GM18907 (cell line): ENCODE data around the gene PGA4.
"Not testable (repeated sequence)": the region's sequence is repeated elsewhere in the genome, so short reads cannot be mapped to it uniquely, and the experiment has no call there.

Experiments
- ATAC-seq: cut with Tn5 transposase; IDR thresholded peaks from one replicate; pipeline ENCODE4 v1.9.1; 2021; ENCODE audit warnings: mild to moderate bottlenecking, moderate library complexity; ENCODE audit not compliant: unreplicated experiment

PGA4 gene

GRCh38 chr11:61222047-61222446, at the start of gene PGA4:
PGA4 (plus strand) TSS chr11:61222347; CDS start chr11:61222401, 54 bp downstream.
- not testable (repeated sequence) for ATAC-seq

GRCh38 chr11:61172356-61172755, 49.8 kb upstream of the PGA4 start:
- ATAC-seq, result no peak

DNA sequence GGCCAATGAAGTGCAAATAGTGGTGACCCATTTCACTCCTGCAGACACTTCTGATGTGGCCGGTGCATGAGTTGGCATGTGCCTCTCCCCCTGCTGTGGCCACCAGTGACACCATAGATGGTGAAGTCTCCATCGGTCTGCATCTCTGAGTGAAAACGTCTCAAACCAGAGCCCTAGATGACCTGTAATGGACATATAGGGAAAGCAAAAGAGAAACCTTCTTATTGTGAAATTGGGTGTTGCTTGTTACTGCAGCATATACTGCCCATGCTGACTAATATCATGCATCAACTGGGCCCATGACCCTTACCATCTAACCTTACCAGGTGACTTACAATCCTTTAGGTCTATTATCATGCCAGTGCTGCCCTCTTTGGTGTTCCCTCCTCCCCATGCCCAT, 49.3 kb upstream of the PGA4 start:
- no peak for ATAC-seq

GRCh38 chr11:61173456-61173855, 48.7 kb upstream of the PGA4 start:
- no peak for ATAC-seq

DNA sequence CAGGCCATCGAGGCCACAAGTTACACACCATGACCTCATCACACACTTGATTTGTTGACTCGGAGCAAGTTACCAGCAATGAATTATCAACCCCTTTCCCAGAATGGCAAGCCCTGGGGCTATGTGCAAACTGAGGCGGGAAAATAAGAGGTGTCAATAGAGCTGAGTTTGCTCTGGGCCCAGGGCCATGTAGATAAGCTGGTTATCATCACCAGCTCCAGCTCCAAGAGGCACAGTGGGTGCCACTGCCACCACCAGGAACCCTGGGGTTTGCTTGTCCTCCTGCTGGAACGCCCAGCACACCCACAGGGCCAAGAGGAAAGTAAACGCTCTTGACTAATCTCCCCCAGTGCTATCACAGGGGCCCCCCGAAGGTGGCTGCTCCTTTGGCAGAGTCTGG, 47.9 kb upstream of the PGA4 start:
- ATAC-seq, result no peak

- ATAC-seq, result no peak
Observed at GRCh38 chr11:61174949-61175348, 47.2 kb upstream of the PGA4 start.

GRCh38 chr11:61176446-61176845, 45.7 kb upstream of the PGA4 start:
- no peak for ATAC-seq

DNA sequence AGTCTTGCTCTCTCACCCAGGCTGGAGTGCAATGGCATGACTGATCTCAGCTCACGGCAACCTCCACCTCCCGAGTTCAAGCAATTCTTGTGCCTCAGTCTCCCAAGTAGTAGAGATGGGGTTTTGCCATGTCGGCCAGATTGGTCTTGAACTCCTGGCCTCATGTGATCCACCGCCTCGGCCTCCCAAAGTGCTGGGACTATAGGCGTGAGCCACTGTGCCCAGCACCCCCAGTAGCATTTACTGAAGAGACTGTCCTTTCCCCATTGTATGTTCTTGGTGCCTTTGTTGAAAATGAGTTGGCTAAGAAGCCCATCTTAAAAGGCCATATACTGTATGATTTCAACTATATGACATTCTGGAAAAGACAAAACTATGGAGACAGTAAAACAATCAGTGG, 41.9 kb upstream of the PGA4 start:
- ATAC-seq, result not testable (repeated sequence)

DNA sequence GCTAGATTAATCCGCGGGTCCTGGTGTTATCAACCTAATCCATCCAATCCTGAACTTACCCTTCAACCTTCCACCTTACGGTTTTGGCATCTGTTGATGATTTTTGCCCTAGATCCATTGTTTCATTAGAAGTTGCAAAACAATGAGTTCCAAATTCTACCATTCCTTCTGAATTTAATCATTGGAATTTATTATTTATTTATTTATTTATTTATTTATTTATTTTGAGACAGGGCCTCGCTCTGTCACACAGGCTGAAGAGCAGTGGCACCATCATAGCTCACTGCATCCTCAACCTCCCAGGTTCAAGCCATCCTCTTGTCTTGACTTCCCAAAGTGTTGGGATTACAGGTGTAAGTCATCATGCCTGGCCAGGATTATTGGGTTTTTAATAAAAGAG, 40.7 kb upstream of the PGA4 start:
- no peak for ATAC-seq

DNA sequence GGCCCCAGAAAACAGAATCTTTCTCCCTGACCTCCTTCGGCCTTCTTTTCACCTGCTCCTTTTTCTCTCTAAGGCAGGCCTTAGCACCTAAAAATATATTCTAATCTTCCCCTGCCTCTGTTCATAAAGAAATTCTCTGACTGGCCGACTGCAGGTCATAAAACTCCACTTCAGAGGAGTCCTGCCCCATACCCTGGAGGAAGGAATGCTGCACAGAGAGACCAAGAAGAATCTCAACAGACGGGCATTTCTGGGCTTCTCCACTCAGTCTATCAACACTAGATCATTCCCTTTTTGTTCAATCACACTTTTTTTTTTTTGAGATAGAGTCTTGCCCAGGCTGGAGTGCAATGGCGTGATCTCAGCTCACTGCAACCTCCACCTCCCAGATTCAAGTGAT, 38.5 kb upstream of the PGA4 start:
- ATAC-seq, result no peak

- no peak for ATAC-seq
Observed at GRCh38 chr11:61186504-61186903, 35.6 kb upstream of the PGA4 start.

- ATAC-seq, result peak; percentile 55
Observed at GRCh38 chr11:61187505-61188130, 34.5 kb upstream of the PGA4 start.

- ATAC-seq, result no peak
Observed at GRCh38 chr11:61189933-61190332, 32.2 kb upstream of the PGA4 start.

GRCh38 chr11:61193596-61193995, 28.6 kb upstream of the PGA4 start:
- ATAC-seq, result no peak

GRCh38 chr11:61194169-61194671, 27.9 kb upstream of the PGA4 start:
- no peak for ATAC-seq

DNA sequence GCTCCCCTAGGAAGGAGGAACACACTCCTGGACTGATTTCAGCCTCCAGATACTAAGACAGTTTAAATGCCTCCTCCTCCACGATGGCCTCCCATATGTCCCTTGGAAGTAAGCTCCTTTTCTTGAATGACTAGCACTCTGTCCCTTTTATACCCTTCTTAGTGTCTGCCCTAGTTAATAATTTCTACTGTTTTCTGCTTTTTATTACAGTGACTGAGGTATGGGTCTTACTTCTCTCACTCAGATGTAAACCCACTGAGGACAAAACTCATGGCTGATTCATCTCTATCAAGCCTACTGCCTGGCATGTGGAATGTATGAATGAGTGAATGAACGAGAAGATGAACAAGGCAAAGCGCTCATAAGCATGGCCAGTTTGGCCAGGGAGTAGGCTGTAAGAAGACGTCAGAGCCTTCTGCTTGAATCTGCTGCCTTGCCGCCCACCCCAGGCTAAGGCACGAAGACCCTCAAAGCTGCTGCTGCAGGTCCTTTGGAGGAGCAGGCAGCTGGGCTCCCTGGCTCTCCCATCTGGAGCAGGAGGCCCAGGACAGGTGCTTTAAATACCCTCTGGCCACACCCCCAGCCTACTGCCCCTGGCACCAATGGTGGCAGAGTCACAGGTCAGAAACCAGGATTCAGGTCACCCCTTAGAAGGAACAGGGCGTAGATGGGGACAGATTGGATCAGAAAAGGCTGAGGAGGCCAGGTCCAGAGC, 27.0 kb upstream of the PGA4 start:
- no peak for ATAC-seq

DNA sequence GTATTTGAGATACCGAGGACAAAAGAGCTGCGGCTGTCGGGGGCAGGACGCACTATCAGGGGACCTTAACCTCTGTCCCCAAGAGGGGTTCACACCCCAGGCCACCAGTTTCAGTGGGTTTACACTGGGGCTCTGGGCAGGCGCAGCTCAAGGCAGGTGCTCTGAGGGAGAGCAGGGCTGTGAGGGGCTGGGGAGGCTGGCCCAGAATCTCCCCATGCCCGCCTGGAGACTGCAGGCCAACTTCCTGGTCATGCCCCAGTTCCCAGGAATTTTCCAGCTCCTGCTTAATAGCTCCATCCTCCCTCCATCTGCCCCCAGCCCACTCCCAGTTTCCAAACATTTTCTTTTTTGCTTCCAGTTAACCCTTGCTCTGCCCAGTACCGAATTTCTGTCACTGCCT, 26.4 kb upstream of the PGA4 start:
- ATAC-seq, result no peak

DNA sequence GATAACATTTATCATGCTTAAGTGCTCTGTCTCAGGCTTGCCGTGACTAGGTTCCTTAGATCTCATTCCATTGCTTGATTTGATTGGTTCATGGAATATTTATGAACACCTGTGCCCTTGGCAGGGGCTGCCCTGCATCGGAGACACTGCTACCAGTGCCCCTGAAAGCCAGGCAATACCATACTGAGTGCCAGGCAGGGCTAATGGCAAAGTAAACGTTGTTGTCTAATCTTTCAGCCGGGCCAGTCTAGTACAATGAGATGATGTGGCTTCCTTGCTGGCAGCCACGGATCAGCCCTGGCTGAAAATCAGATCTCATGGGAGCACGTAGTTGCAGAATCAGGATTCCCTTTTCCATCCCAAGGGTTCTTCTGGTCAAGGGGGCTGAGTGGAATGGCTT, 23.8 kb upstream of the PGA4 start:
- ATAC-seq, result no peak

- ATAC-seq, result no peak
Observed at GRCh38 chr11:61198948-61199523, 23.1 kb upstream of the PGA4 start.

- ATAC-seq, result no peak
Observed at GRCh38 chr11:61201476-61201875, 20.7 kb upstream of the PGA4 start.

- ATAC-seq, result not testable (repeated sequence)
Observed at GRCh38 chr11:61202950-61203746, 19.0 kb upstream of the PGA4 start, which contains the start of gene PGA3. PGA3 (plus strand) TSS chr11:61203515; CDS start chr11:61203565, 50 bp downstream.
